Fibroblast of lung (primary cell): ENCODE results near the gene CAMTA1. TPM values are rescaled to one million over a fixed set of nuclear protein-coding genes. Genes with fewer than 3 reads are reported as not detected.

Source experiments
- DNase-seq, 2 donors: peaks; one replicate each; pipeline versions ENCODE4 v3.0.0 to v3.0.0-alpha.2; 2010; ENCODE audit warnings: low read depth in 2 of 2
- H2AFZ ChIP-seq: 2 replicates; pipeline ENCODE4 v1.5.1; 2012; ENCODE audit warnings: low read length, control low read depth, inconsistent platforms
- H3K27ac ChIP-seq: 2 replicates; pipeline ENCODE4 v1.5.1; 2011; ENCODE audit warnings: low read length, control low read depth; ENCODE audit not compliant: insufficient read depth
- H3K27me3 ChIP-seq: 2 replicates; pipeline ENCODE4 v1.5.1; 2011; ENCODE audit warnings: mild to moderate bottlenecking, low read length; ENCODE audit not compliant: control insufficient read depth, insufficient read depth
- H3K36me3 ChIP-seq: 2 replicates; pipeline ENCODE4 v1.5.1; 2011; ENCODE audit warnings: low read length; ENCODE audit not compliant: control insufficient read depth, insufficient read depth
- H3K4me1 ChIP-seq: 2 replicates; pipeline ENCODE4 v1.5.1; 2011; ENCODE audit warnings: low read length; ENCODE audit not compliant: control insufficient read depth, insufficient read depth; ENCODE audit errors: extremely low read depth
- H3K4me2 ChIP-seq: 2 replicates; pipeline ENCODE4 v1.5.1; 2011; ENCODE audit warnings: low read length, control low read depth; ENCODE audit not compliant: insufficient read depth; ENCODE audit errors: extremely low read depth
- H3K4me3 ChIP-seq, 4 experiments: fragments of 200-600 bp in 1 of 4; sonication (generic) in 1 of 4; replicated peaks in 1 of 4; 2 replicates each; pipeline ENCODE4 v1.5.1; 2011 to 2016; ENCODE audit warnings: low read length in 4 of 4, low read depth in 3 of 4, mild to moderate bottlenecking in 3 of 4, control low read depth in 2 of 4, inconsistent platforms in 1 of 4, mixed read lengths in 1 of 4; ENCODE audit not compliant: insufficient read depth in 1 of 4; ENCODE audit errors: control extremely low read depth in 1 of 4
- H3K79me2 ChIP-seq: 2 replicates; pipeline ENCODE4 v1.5.1; 2012; ENCODE audit warnings: mild to moderate bottlenecking, low read length, inconsistent platforms; ENCODE audit not compliant: control insufficient read depth, insufficient read depth
- H3K9ac ChIP-seq: 2 replicates; pipeline ENCODE4 v1.5.1; 2011; ENCODE audit warnings: mild to moderate bottlenecking, low read length, control low read depth; ENCODE audit not compliant: insufficient read depth
- H3K9me3 ChIP-seq: 2 replicates; pipeline ENCODE4 v1.5.1; 2012; ENCODE audit warnings: low read depth, low read length; ENCODE audit not compliant: control insufficient read depth, insufficient read depth
- H4K20me1 ChIP-seq: 2 replicates; pipeline ENCODE4 v1.5.1; 2011; ENCODE audit warnings: low read length; ENCODE audit not compliant: control insufficient read depth, insufficient read depth; ENCODE audit errors: extremely low read depth
- EZH2 ChIP-seq: IDR thresholded peaks from 2 replicates; pipeline ENCODE4 v1.5.1; 2012; ENCODE audit warnings: low read length, control low read depth, mild to moderate bottlenecking; ENCODE audit errors: missing control alignments
- polyA plus RNA-seq, 2 donors: library from polyadenylated mRNA; depleted of rRNA in 1 of 2; stranded (reverse) in 1 of 2; unstranded in 1 of 2; fragments of >200 nt; gene quantifications; 2 replicates each; pipeline ENCODE4 v1.2.1, GENCODE V29; 2011 to 2012; ENCODE audit warnings: missing spikeins in 1 of 2
- total RNA-seq: library from RNA; depleted of rRNA; stranded (reverse); fragments of >200 nt; gene quantifications from 2 replicates; pipeline ENCODE4 v1.2.1, GENCODE V29; 2014
- TF ChIP-seq, protein P1 (sequence below), 2 donors: IDR thresholded peaks in 1 of 2; conservative IDR thresholded peaks in 1 of 2; 1 replicate in 1 of 2; 2 replicates in 1 of 2; pipeline ENCODE4 v1.5.1; 2011 to 2012; ENCODE audit warnings: low read length in 2 of 2, control low read depth in 1 of 2, inconsistent platforms in 1 of 2, low read depth in 1 of 2, mild to moderate bottlenecking in 1 of 2

The CAMTA1 gene
- total and polyA plus RNA-seq, 2 donors (not counting 1 experiment from before 2014, with no cell fraction given) = 47.6 to 86.0 TPM

DNA sequence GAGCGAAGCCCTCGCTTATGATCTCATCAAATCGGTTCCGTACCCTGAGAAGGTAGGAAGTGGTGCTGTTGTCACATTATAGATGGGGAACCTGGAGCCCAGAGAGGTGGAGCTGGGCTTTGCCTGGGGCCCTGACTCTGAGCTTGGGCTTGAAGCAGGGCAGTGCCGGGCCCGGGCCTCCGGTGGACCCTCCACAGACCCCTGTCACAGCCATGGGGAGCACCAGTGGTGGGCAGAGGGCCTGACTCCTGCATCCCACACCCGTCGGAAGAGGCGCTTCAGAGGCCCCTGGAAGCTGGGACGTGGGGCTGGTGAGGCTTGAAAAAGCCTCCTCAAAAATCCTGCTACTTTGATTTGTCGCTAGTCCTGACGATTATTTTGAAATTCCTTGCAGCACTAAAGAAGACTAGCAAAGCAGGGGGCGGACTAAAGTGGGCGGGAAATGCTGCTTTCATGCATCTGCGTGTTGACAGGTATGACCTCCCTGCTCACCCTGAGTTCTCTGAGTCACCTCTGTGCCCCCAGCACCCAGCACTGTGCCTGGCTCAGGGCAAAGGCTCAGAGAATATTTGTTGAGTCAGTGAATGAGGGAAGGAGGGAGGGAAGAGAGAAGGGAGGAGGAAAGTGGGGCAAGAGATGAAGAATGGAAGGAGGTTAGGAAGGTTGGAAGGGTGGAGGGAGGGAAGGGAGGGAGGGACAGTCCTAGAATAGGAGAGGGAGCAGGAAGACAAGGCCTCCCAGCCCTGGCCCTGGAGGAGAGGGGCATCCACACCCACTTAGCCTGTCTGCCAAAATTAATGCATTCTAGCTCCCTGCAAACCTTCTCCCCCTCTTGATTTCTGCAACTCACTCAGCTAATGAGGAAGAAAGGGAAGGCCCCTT is 723.0 kb downstream of the CAMTA1 start:
- H3K27ac ChIP-seq = no peak overlapping the region
- H3K4me1 ChIP-seq = no peaks in the 10 kb centered on the region
- no peak overlapping the region for H3K9ac ChIP-seq
- no peaks in the 10 kb centered on the region for H4K20me1 ChIP-seq
- H3K27me3 ChIP-seq = no peaks in the 10 kb centered on the region
- H3K36me3 ChIP-seq = no peaks in the 10 kb centered on the region
- DNase-seq = no peak
- H3K4me2 ChIP-seq = no peak overlapping the region
- H2AFZ ChIP-seq = no peak overlapping the region
- no peaks in the 10 kb centered on the region for H3K79me2 ChIP-seq
- H3K4me3 ChIP-seq = no peak overlapping the region
- no peak for TF ChIP-seq EZH2
- TF ChIP-seq, protein P1, sequence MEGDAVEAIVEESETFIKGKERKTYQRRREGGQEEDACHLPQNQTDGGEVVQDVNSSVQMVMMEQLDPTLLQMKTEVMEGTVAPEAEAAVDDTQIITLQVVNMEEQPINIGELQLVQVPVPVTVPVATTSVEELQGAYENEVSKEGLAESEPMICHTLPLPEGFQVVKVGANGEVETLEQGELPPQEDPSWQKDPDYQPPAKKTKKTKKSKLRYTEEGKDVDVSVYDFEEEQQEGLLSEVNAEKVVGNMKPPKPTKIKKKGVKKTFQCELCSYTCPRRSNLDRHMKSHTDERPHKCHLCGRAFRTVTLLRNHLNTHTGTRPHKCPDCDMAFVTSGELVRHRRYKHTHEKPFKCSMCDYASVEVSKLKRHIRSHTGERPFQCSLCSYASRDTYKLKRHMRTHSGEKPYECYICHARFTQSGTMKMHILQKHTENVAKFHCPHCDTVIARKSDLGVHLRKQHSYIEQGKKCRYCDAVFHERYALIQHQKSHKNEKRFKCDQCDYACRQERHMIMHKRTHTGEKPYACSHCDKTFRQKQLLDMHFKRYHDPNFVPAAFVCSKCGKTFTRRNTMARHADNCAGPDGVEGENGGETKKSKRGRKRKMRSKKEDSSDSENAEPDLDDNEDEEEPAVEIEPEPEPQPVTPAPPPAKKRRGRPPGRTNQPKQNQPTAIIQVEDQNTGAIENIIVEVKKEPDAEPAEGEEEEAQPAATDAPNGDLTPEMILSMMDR (conservative IDR thresholded peaks at IDR 0.05 in 1 of 2, IDR thresholded peaks at IDR 0.05 in 1 of 2; ENCODE audit: low read depth in 1 of 2, low read length in 2 of 2) = no peak
- no peaks in the 10 kb centered on the region for H3K9me3 ChIP-seq

DNA sequence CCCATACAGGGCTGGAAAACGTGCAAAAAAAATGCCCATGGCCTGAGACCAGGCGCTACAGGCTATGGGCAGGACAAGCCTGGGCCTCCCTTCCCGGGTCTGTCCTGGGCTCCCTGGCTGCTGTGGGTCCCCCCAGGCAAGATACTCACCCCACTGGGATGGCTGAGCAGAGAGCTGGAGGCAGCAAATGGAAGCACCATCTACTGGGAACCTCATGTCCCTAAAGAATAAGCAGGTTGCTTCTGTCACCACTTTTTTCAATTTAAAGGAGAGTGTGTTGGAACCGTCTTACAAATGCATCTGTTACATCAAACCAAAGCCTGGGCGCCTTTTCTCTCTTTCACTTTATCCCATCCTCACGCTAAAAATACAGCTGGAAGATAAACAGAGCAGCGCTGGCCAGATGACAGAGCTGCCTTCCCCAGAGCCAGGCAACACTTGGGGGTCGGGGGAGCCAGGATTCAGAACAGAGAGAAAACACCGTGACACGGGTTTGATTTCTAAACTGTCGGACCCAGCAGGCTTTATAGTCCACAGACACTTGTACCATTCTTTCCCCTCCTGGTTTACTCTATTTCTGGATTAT is 723.8 kb downstream of the CAMTA1 start:
- H3K27me3 ChIP-seq = no peaks in the 10 kb centered on the region
- H3K9ac ChIP-seq = no peak overlapping the region
- no peak for DNase-seq
- H2AFZ ChIP-seq = no peak overlapping the region
- no peak overlapping the region for H3K4me2 ChIP-seq
- no peak overlapping the region for H3K27ac ChIP-seq
- H3K4me3 ChIP-seq = no peak overlapping the region
- TF ChIP-seq, protein P1 (conservative IDR thresholded peaks at IDR 0.05 in 1 of 2, IDR thresholded peaks at IDR 0.05 in 1 of 2; ENCODE audit: low read depth in 1 of 2, low read length in 2 of 2) = no peak
- TF ChIP-seq EZH2 = no peak
- no peaks in the 10 kb centered on the region for H4K20me1 ChIP-seq
- no peaks in the 10 kb centered on the region for H3K4me1 ChIP-seq
- H3K79me2 ChIP-seq = no peaks in the 10 kb centered on the region
- H3K36me3 ChIP-seq = no peaks in the 10 kb centered on the region
- no peaks in the 10 kb centered on the region for H3K9me3 ChIP-seq

DNA sequence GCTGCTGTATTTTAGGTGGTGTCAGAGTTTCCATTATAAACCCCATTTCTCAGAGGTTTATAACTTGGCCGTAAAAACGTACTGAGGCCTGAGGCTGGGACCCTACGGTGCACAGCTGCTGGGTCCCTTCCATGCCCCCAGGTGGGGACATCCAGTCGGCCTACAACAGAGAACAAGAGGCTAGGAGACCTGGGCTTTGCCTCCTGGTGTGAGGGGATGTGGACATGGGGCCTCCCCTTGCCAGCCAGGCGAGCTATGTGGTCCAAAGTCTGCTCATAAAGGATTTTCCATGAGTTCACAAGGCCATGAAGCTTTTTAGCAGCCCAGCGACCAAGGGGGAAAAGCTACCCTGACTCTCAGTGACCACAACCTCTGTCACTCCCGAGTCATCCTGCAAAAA is 724.3 kb downstream of the CAMTA1 start:
- Histone ChIP-seq H3K79me2 (no peaks in the 10 kb centered on the region), H2AFZ (no peak overlapping the region), H3K27ac (no peak overlapping the region), H4K20me1 (no peaks in the 10 kb centered on the region), H3K27me3 (no peaks in the 10 kb centered on the region), H3K9ac (no peak overlapping the region), H3K4me1 (no peaks in the 10 kb centered on the region), H3K9me3 (no peaks in the 10 kb centered on the region), H3K4me2 (no peak overlapping the region), H3K36me3 (no peaks in the 10 kb centered on the region), H3K4me3 (no peak overlapping the region)
- no peak for DNase-seq
- TF ChIP-seq EZH2 = no peak
- TF ChIP-seq, protein P1 (conservative IDR thresholded peaks at IDR 0.05 in 1 of 2, IDR thresholded peaks at IDR 0.05 in 1 of 2; ENCODE audit: low read depth in 1 of 2, low read length in 2 of 2) = no peak
